ENCODE results near the gene TRIM54.

Gene TRIM54

GRCh38 chr2:27281855-27282559 is at the start of gene TRIM54:
TRIM54 (plus strand) TSS chr2:27282429; CDS start chr2:27282732, 303 bp downstream.
- Mint-ChIP-seq H3K4me1 (peaks cover 2% of the 10 kb centered on the region), H3K4me3 (no peak within 1 kb of the TSS), H3K27me3 (peaks cover 16% of the 10 kb centered on the region), H3K9me3 (no peaks in the 10 kb centered on the region), H3K36me3 (no peaks in the 10 kb centered on the region), H3K27ac (no peak within 1 kb of the TSS)
- DNase-seq (ENCODE audit: low spot score in 2 of 2) (no peak), ATAC-seq (ENCODE audit: low read depth) (no peak)

- DNase-seq (ENCODE audit: low spot score in 2 of 2) = no peak
- H3K36me3 Mint-ChIP-seq = peaks cover 40% of the 10 kb centered on the region
- H3K27me3 Mint-ChIP-seq = no peaks in the 10 kb centered on the region
- H3K9me3 Mint-ChIP-seq = no peaks in the 10 kb centered on the region
- no peak for ATAC-seq (ENCODE audit: low read depth)
- H3K27ac Mint-ChIP-seq = no peak overlapping the region
- H3K4me1 Mint-ChIP-seq = no peaks in the 10 kb centered on the region
- H3K4me3 Mint-ChIP-seq = no peak overlapping the region
Observed at GRCh38 chr2:27233341-27233740, 48.9 kb upstream of the TRIM54 start.

GRCh38 chr2:27236136-27236535 is 46.1 kb upstream of the TRIM54 start:
- H3K27me3 Mint-ChIP-seq = no peaks in the 10 kb centered on the region
- ATAC-seq (ENCODE audit: low read depth) (no peak), DNase-seq (ENCODE audit: low spot score in 2 of 2) (no peak)
- no peak overlapping the region for H3K27ac Mint-ChIP-seq
- H3K4me1 Mint-ChIP-seq = no peaks in the 10 kb centered on the region
- H3K36me3 Mint-ChIP-seq = peaks cover 47% of the 10 kb centered on the region
- H3K4me3 Mint-ChIP-seq = no peak overlapping the region
- no peaks in the 10 kb centered on the region for H3K9me3 Mint-ChIP-seq

GRCh38 chr2:27236626-27237025 is 45.6 kb upstream of the TRIM54 start:
- H3K4me3 Mint-ChIP-seq = no peak overlapping the region
- DNase-seq (ENCODE audit: low spot score in 2 of 2) = no peak
- H3K9me3 Mint-ChIP-seq = no peaks in the 10 kb centered on the region
- H3K36me3 Mint-ChIP-seq = peaks cover 44% of the 10 kb centered on the region
- H3K27me3 Mint-ChIP-seq = no peaks in the 10 kb centered on the region
- H3K4me1 Mint-ChIP-seq = no peaks in the 10 kb centered on the region
- H3K27ac Mint-ChIP-seq = no peak overlapping the region
- ATAC-seq (ENCODE audit: low read depth) = no peak

- Mint-ChIP-seq H3K9me3 (no peaks in the 10 kb centered on the region), H3K36me3 (peaks cover 39% of the 10 kb centered on the region), H3K4me1 (no peaks in the 10 kb centered on the region), H3K27me3 (no peaks in the 10 kb centered on the region), H3K4me3 (no peak overlapping the region), H3K27ac (no peak overlapping the region)
- ATAC-seq (ENCODE audit: low read depth) = no peak
- no peak for DNase-seq (ENCODE audit: low spot score in 2 of 2)
Observed at GRCh38 chr2:27237341-27237945, 44.8 kb upstream of the TRIM54 start.

GRCh38 chr2:27238976-27239375 is 43.3 kb upstream of the TRIM54 start:
- ATAC-seq (ENCODE audit: low read depth) = no peak
- DNase-seq (ENCODE audit: low spot score in 2 of 2) = no peak
- no peak overlapping the region for H3K4me3 Mint-ChIP-seq
- no peaks in the 10 kb centered on the region for H3K4me1 Mint-ChIP-seq
- H3K36me3 Mint-ChIP-seq = peaks cover 38% of the 10 kb centered on the region
- H3K27ac Mint-ChIP-seq = no peak overlapping the region
- no peaks in the 10 kb centered on the region for H3K9me3 Mint-ChIP-seq
- H3K27me3 Mint-ChIP-seq = no peaks in the 10 kb centered on the region

GRCh38 chr2:27240406-27240805 is 41.8 kb upstream of the TRIM54 start:
- Mint-ChIP-seq H3K9me3 (no peaks in the 10 kb centered on the region), H3K4me3 (no peak overlapping the region), H3K27ac (no peak overlapping the region), H3K4me1 (no peaks in the 10 kb centered on the region), H3K36me3 (peaks cover 32% of the 10 kb centered on the region), H3K27me3 (no peaks in the 10 kb centered on the region)
- DNase-seq (ENCODE audit: low spot score in 2 of 2) (no peak), ATAC-seq (ENCODE audit: low read depth) (no peak)

GRCh38 chr2:27241761-27242613 is 40.2 kb upstream of the TRIM54 start:
- ATAC-seq (ENCODE audit: low read depth) (no peak), DNase-seq (ENCODE audit: low spot score in 2 of 2) (no peak)
- H3K4me3 Mint-ChIP-seq = no peak overlapping the region
- H3K36me3 Mint-ChIP-seq = peaks cover 27% of the 10 kb centered on the region
- H3K9me3 Mint-ChIP-seq = no peaks in the 10 kb centered on the region
- no peaks in the 10 kb centered on the region for H3K4me1 Mint-ChIP-seq
- no peaks in the 10 kb centered on the region for H3K27me3 Mint-ChIP-seq
- H3K27ac Mint-ChIP-seq = no peak overlapping the region

GRCh38 chr2:27242614-27242951 is 39.6 kb upstream of the TRIM54 start:
- H3K36me3 Mint-ChIP-seq = peaks cover 22% of the 10 kb centered on the region
- H3K27me3 Mint-ChIP-seq = no peaks in the 10 kb centered on the region
- DNase-seq (ENCODE audit: low spot score in 2 of 2) (no peak), ATAC-seq (ENCODE audit: low read depth) (no peak)
- no peak overlapping the region for H3K4me3 Mint-ChIP-seq
- no peak overlapping the region for H3K27ac Mint-ChIP-seq
- H3K4me1 Mint-ChIP-seq = no peaks in the 10 kb centered on the region
- no peaks in the 10 kb centered on the region for H3K9me3 Mint-ChIP-seq

GRCh38 chr2:27243391-27244130 is 38.7 kb upstream of the TRIM54 start:
- H3K9me3 Mint-ChIP-seq = no peaks in the 10 kb centered on the region
- H3K4me1 Mint-ChIP-seq = no peaks in the 10 kb centered on the region
- peaks cover 3% of the 10 kb centered on the region for H3K27me3 Mint-ChIP-seq
- no peak for ATAC-seq (ENCODE audit: low read depth)
- H3K36me3 Mint-ChIP-seq = peaks cover 21% of the 10 kb centered on the region
- no peak overlapping the region for H3K4me3 Mint-ChIP-seq
- no peak for DNase-seq (ENCODE audit: low spot score in 2 of 2)
- no peak overlapping the region for H3K27ac Mint-ChIP-seq

- no peak overlapping the region for H3K27ac Mint-ChIP-seq
- no peaks in the 10 kb centered on the region for H3K9me3 Mint-ChIP-seq
- peaks cover 5% of the 10 kb centered on the region for H3K27me3 Mint-ChIP-seq
- H3K4me3 Mint-ChIP-seq = no peak overlapping the region
- peaks cover 14% of the 10 kb centered on the region for H3K36me3 Mint-ChIP-seq
- no peaks in the 10 kb centered on the region for H3K4me1 Mint-ChIP-seq
- DNase-seq (ENCODE audit: low spot score in 2 of 2) = no peak
- ATAC-seq (ENCODE audit: low read depth) = no peak
Observed at GRCh38 chr2:27245116-27245515, 37.1 kb upstream of the TRIM54 start.

- Mint-ChIP-seq H3K4me3 (no peak overlapping the region), H3K4me1 (peaks cover 3% of the 10 kb centered on the region), H3K27me3 (peaks cover 7% of the 10 kb centered on the region), H3K36me3 (peaks cover 10% of the 10 kb centered on the region), H3K9me3 (no peaks in the 10 kb centered on the region), H3K27ac (no peak overlapping the region)
- DNase-seq (ENCODE audit: low spot score in 2 of 2) = no peak
- no peak for ATAC-seq (ENCODE audit: low read depth)
Observed at GRCh38 chr2:27245626-27246025, 36.6 kb upstream of the TRIM54 start.

GRCh38 chr2:27247893-27248292 is 34.3 kb upstream of the TRIM54 start:
- Mint-ChIP-seq H3K4me1 (peaks cover 6% of the 10 kb centered on the region), H3K4me3 (no peak overlapping the region), H3K27ac (no peak overlapping the region), H3K27me3 (peaks cover 10% of the 10 kb centered on the region), H3K36me3 (peaks cover 6% of the 10 kb centered on the region), H3K9me3 (no peaks in the 10 kb centered on the region)
- ATAC-seq (ENCODE audit: low read depth) = no peak
- no peak for DNase-seq (ENCODE audit: low spot score in 2 of 2)

Data from memory B cell (primary cell).